Urinary bladder (tissue), 2 donors: Measurements from ENCODE around the gene OR51S1. TPM values are rescaled to one million over a fixed set of nuclear protein-coding genes. Genes with fewer than 3 reads are reported as not detected.

ENCODE experiments used
- polyA plus RNA-seq: library from polyadenylated mRNA; stranded (reverse); fragments of 200-250 nt; gene quantifications from one replicate; pipeline ENCODE4 v1.2.3, GENCODE V29; 2013
- total RNA-seq: library from RNA; depleted of rRNA; stranded (reverse); fragments of >200 nt; gene quantifications from one replicate; pipeline ENCODE4 v1.2.3, GENCODE V29; 2014
- donor health status: healthy.

The OR51S1 gene
- total and polyA plus RNA-seq, 2 donors, result not detected

Other genes starting within 250 kb of the OR51S1 start
- 10.7 TPM for gene TRIM68, start 241.0 kb downstream of the OR51S1 start, total RNA-seq
- 10.9 TPM for gene TRIM68, start 241.0 kb downstream of the OR51S1 start, polyA plus RNA-seq
- gene OR51D1, start 211.7 kb downstream of the OR51S1 start, total RNA-seq, result not detected
- gene OR51D1, start 211.7 kb downstream of the OR51S1 start, polyA plus RNA-seq, result not detected
- 3.2 TPM for gene OR51E1, start 205.2 kb downstream of the OR51S1 start, total RNA-seq
- 0.65 TPM for gene OR51E1, start 205.2 kb downstream of the OR51S1 start, polyA plus RNA-seq
- 0.63 TPM for gene OR51E2, start 151.4 kb downstream of the OR51S1 start, total RNA-seq
- gene OR51E2, start 151.4 kb downstream of the OR51S1 start, polyA plus RNA-seq, result 0.63 TPM
- gene MMP26, start 144.4 kb downstream of the OR51S1 start, total RNA-seq, result not detected
- gene MMP26, start 144.4 kb downstream of the OR51S1 start, polyA plus RNA-seq, result not detected
- not detected for gene OR51F1, start 79.3 kb downstream of the OR51S1 start, total RNA-seq
- not detected for gene OR51F1, start 79.3 kb downstream of the OR51S1 start, polyA plus RNA-seq
- not detected for gene OR52R1, start 44.8 kb downstream of the OR51S1 start, total RNA-seq
- not detected for gene OR52R1, start 44.8 kb downstream of the OR51S1 start, polyA plus RNA-seq
- not detected for gene OR51F2, start 27.9 kb downstream of the OR51S1 start, total RNA-seq
- gene OR51F2, start 27.9 kb downstream of the OR51S1 start, polyA plus RNA-seq, result not detected
- not detected for gene OR51T1, start 32.7 kb upstream of the OR51S1 start, total RNA-seq
- gene OR51T1, start 32.7 kb upstream of the OR51S1 start, polyA plus RNA-seq, result not detected
- gene OR51A7, start 54.6 kb upstream of the OR51S1 start, total RNA-seq, result not detected
- gene OR51A7, start 54.6 kb upstream of the OR51S1 start, polyA plus RNA-seq, result not detected
- gene OR51G2, start 70.1 kb upstream of the OR51S1 start, total RNA-seq, result not detected
- not detected for gene OR51G2, start 70.1 kb upstream of the OR51S1 start, polyA plus RNA-seq
- not detected for gene OR51G1, start 75.1 kb upstream of the OR51S1 start, total RNA-seq
- not detected for gene OR51G1, start 75.1 kb upstream of the OR51S1 start, polyA plus RNA-seq
- not detected for gene OR51A4, start 98.4 kb upstream of the OR51S1 start, total RNA-seq
- gene OR51A4, start 98.4 kb upstream of the OR51S1 start, polyA plus RNA-seq, result not detected
- not detected for gene OR51A2, start 106.5 kb upstream of the OR51S1 start, total RNA-seq
- not detected for gene OR51A2, start 106.5 kb upstream of the OR51S1 start, polyA plus RNA-seq
- gene OR51L1, start 145.6 kb upstream of the OR51S1 start, total RNA-seq, result not detected
- not detected for gene OR51L1, start 145.6 kb upstream of the OR51S1 start, polyA plus RNA-seq
- not detected for gene OR52J3, start 197.3 kb upstream of the OR51S1 start, total RNA-seq
- not detected for gene OR52J3, start 197.3 kb upstream of the OR51S1 start, polyA plus RNA-seq
- gene OR52E2, start 210.4 kb upstream of the OR51S1 start, total RNA-seq, result not detected
- not detected for gene OR52E2, start 210.4 kb upstream of the OR51S1 start, polyA plus RNA-seq
- not detected for gene OR52E1, start 220.4 kb upstream of the OR51S1 start, total RNA-seq
- gene OR52E1, start 220.4 kb upstream of the OR51S1 start, polyA plus RNA-seq, result not detected